Stimulated activated effector memory CD8-positive, alpha-beta T cell treated with anti-CD3 and anti-CD28 coated beads, Interleukin-12 subunit alpha, Interleukin-12 subunit beta, amount 100 ng/mL, for 72 hours (primary cell): ENCODE measurements around the gene RNF13.

Experiments used
- ATAC-seq: fragments of 150-1000 bp; cut with Tn5 transposase; 2 replicates; pipeline ENCODE4 v1.10.0; 2021
- DNase-seq, 2 donors: peaks; one replicate each; pipeline ENCODE4 v3.0.0; 2021 to 2022; ENCODE audit warnings: low spot score in 2 of 2
- H3K27ac Mint-ChIP-seq: one replicate; pipeline ENCODE4 v1.8.0; 2022; ENCODE audit warnings: mild to moderate bottlenecking, mixed read lengths
- H3K36me3 Mint-ChIP-seq: one replicate; pipeline ENCODE4 v1.8.0; 2022; ENCODE audit warnings: mild to moderate bottlenecking, mixed read lengths
- H3K4me1 Mint-ChIP-seq: one replicate; pipeline ENCODE4 v1.8.0; 2022; ENCODE audit warnings: mixed read lengths
- H3K4me3 Mint-ChIP-seq: one replicate; pipeline ENCODE4 v1.8.0; 2022; ENCODE audit warnings: mild to moderate bottlenecking, mixed read lengths
- H3K9me3 Mint-ChIP-seq: one replicate; pipeline ENCODE4 v1.8.0; 2022; ENCODE audit warnings: mixed read lengths

The RNF13 gene

DNA sequence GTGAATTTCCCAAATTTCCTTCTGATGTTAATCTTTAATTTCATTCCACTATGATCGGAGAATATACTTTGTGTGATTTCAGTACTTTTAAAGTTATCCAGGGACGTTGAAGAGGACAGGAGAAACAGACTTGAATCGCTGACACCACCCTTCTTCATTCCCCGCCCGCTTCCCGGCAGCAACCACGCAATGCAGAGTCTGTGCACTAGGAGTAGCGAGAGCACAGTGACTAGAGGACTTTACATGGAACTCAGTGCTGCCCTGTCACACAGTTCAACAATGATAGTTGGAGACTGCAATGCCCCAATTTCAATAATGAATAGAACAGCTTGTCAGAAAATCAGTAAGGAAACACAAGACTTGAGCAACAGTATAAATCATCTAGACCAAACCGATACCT is 73.9 kb downstream of the RNF13 start:
- H3K36me3 Mint-ChIP-seq = peaks cover 13% of the 10 kb centered on the region
- DNase-seq (no peak), ATAC-seq (no peak)
- H3K9me3 Mint-ChIP-seq = peaks cover 5% of the 10 kb centered on the region
- H3K4me1 Mint-ChIP-seq = peaks cover 34% of the 10 kb centered on the region
- no peak overlapping the region for H3K4me3 Mint-ChIP-seq
- H3K27ac Mint-ChIP-seq = no peak overlapping the region

DNA sequence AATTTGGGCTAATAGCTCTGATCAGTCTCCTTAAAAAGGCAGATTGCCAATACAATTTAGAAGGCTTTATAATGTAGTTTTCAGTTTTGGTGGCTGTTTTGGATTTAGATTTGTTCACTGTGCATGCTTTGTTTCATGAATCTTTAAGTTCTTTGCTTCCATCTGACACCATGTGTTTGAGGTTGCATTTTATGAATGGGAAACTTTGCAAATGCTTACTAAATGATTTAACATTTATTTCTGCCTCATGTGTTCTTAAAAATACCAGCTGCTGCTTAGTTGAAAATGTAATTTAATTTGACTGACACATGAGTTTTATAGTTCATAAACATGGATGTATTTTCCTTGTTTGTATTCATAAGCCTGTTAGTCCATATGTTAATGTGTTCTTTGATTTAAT is 78.6 kb downstream of the RNF13 start:
- ATAC-seq (no peak), DNase-seq (no peak)
- Mint-ChIP-seq H3K4me3 (no peak overlapping the region), H3K27ac (no peak overlapping the region), H3K4me1 (peaks cover 13% of the 10 kb centered on the region), H3K9me3 (no peaks in the 10 kb centered on the region), H3K36me3 (peaks cover 33% of the 10 kb centered on the region)

DNA sequence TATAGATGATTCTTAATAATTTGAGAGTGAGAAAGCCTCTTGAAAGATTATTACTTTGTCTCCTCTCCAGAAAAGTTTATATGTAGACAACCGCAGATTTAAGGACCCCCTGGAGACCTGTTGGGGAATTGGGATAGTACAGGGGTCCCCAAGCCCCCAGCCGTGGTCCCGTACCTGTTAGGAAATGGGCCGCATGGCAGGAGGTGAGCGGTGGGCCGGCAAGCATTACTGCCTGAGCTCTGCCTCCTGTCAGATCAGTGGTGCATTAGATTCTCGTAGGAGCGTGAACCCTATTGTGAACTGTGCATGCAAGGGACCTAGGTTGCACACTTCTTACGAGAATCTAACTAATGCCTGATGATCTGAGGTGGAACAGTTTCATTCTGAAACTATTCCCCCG is 79.4 kb downstream of the RNF13 start:
- H3K4me3 Mint-ChIP-seq = no peak overlapping the region
- DNase-seq = no peak
- H3K27ac Mint-ChIP-seq = no peak overlapping the region
- H3K4me1 Mint-ChIP-seq = peaks cover 13% of the 10 kb centered on the region
- peaks cover 35% of the 10 kb centered on the region for H3K36me3 Mint-ChIP-seq
- no peak for ATAC-seq
- H3K9me3 Mint-ChIP-seq = no peaks in the 10 kb centered on the region

DNA sequence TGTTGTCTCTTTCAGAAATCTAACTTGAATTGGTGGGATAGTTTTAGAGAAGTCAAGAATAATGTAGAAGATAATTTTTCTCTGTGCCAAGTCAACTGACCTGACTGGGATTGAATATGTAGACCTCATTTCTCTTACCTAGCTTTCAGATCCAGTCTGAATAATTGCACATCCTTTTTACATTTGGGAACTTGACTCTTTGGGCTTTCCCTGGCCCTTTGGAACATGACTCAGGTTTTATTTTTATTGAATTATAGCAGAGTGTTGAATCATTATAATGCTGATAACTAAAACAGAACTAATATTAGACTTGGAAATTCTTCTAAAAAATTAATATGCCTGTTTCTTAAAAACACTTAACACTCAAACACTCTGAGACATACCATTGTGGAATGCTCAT is 81.2 kb downstream of the RNF13 start:
- DNase-seq (no peak), ATAC-seq (no peak)
- no peak overlapping the region for H3K27ac Mint-ChIP-seq
- H3K9me3 Mint-ChIP-seq = no peaks in the 10 kb centered on the region
- peaks cover 14% of the 10 kb centered on the region for H3K4me1 Mint-ChIP-seq
- peaks cover 46% of the 10 kb centered on the region for H3K36me3 Mint-ChIP-seq
- no peak overlapping the region for H3K4me3 Mint-ChIP-seq

DNA sequence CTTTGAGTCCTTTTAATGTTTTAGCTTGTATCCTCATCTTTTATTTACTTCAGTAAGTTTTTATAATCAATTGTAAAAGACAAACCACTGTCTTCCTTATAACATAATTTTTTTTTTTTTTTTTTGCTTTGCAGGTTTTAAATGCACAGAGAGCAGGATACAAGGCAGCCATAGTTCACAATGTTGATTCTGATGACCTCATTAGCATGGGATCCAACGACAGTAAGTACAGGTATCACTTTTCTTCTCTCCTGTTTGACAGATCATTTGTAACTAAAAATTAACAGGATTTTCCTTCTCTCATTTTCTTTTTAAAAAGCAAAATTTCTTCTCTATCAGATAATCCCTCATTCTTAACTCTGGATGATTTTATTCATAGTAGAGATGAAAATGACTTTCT is 82.3 kb downstream of the RNF13 start:
- DNase-seq (no peak), ATAC-seq (no peak)
- peaks cover 14% of the 10 kb centered on the region for H3K4me1 Mint-ChIP-seq
- peaks cover 40% of the 10 kb centered on the region for H3K36me3 Mint-ChIP-seq
- no peak overlapping the region for H3K4me3 Mint-ChIP-seq
- H3K9me3 Mint-ChIP-seq = no peaks in the 10 kb centered on the region
- no peak overlapping the region for H3K27ac Mint-ChIP-seq

DNA sequence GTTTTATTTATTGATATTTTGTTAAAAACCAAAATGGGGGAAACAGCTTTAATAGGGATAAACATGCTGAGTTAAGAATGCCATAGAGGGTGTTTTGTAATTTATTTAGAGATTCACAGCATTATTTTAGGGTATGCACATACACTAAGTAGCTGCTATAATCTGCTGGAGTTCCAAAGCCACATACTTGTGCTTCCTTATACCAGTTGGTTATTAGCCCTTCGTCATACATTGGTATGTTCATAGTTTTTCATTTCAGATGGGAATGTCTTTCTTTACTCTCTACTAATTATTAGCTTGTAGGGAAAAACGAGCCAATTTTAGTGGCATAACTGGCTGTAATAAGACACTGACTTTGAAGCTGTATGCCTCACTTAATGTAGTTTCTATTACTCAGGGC is 82.8 kb downstream of the RNF13 start:
- Mint-ChIP-seq H3K36me3 (peaks cover 40% of the 10 kb centered on the region), H3K4me1 (peaks cover 10% of the 10 kb centered on the region), H3K27ac (no peak overlapping the region), H3K4me3 (no peak overlapping the region), H3K9me3 (no peaks in the 10 kb centered on the region)
- DNase-seq (no peak), ATAC-seq (no peak)

DNA sequence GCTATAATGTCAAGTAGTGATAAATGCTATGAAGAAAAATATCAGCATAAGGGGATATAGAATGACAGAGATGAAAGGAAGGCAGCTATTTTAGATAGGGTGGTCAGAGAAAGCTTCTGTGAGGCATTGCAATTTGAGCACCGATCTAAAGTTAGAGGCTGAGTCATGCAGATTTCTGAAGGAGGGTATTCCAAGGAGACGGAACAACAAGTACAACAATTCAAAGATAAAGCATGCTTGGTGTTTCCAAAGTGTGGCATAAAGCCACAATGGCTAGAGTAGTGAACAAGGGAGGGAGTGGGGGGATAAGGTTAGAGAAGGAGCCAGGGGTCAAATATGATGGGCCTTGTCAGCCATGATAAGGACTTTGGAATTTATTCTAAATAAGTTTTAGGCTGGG is 85.8 kb downstream of the RNF13 start:
- peaks cover 52% of the 10 kb centered on the region for H3K36me3 Mint-ChIP-seq
- H3K27ac Mint-ChIP-seq = no peak overlapping the region
- H3K9me3 Mint-ChIP-seq = no peaks in the 10 kb centered on the region
- peaks cover 7% of the 10 kb centered on the region for H3K4me1 Mint-ChIP-seq
- ATAC-seq = no peak
- H3K4me3 Mint-ChIP-seq = no peak overlapping the region
- no peak for DNase-seq

DNA sequence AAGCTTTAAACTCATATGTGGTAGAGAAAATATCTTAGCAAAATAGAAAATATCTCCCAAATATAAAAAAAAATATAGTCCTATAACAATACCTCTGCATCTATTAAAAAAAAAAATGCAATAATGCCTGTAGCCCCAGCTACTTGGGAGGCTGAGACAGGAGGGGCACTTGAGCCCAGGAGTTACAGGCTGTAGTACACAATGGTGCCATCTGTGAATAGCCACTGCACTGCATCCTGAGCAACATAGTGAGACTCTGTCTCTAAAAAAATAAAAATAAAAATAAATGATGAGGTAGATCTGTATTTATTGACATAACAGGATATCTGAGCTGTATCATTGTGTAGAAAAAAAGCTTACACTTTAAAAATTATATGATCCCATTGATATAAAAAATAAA is 87.3 kb downstream of the RNF13 start:
- H3K4me3 Mint-ChIP-seq = no peak overlapping the region
- H3K27ac Mint-ChIP-seq = no peak overlapping the region
- H3K36me3 Mint-ChIP-seq = peaks cover 57% of the 10 kb centered on the region
- ATAC-seq (no peak), DNase-seq (no peak)
- peaks cover 7% of the 10 kb centered on the region for H3K4me1 Mint-ChIP-seq
- no peaks in the 10 kb centered on the region for H3K9me3 Mint-ChIP-seq

DNA sequence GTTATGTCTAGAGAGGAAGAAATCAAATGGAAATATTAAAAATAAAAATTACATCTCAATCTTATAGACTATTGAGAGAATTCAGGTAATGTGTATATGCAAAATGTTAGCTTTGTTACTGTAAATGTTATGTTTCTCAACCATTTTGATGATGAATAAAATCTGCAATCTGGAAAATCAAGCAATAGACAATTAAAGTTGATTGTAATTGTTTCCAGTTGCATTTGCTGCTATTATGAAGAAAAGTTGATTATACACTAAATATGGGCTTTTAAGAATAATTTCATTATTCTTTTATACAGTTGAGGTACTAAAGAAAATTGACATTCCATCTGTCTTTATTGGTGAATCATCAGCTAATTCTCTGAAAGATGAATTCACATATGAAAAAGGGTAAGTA is 88.8 kb downstream of the RNF13 start:
- Mint-ChIP-seq H3K36me3 (peaks cover 51% of the 10 kb centered on the region), H3K4me3 (no peak overlapping the region), H3K9me3 (no peaks in the 10 kb centered on the region), H3K27ac (peak overlapping the region; percentile 36), H3K4me1 (peaks cover 7% of the 10 kb centered on the region)
- no peak for DNase-seq
- ATAC-seq = no peak

DNA sequence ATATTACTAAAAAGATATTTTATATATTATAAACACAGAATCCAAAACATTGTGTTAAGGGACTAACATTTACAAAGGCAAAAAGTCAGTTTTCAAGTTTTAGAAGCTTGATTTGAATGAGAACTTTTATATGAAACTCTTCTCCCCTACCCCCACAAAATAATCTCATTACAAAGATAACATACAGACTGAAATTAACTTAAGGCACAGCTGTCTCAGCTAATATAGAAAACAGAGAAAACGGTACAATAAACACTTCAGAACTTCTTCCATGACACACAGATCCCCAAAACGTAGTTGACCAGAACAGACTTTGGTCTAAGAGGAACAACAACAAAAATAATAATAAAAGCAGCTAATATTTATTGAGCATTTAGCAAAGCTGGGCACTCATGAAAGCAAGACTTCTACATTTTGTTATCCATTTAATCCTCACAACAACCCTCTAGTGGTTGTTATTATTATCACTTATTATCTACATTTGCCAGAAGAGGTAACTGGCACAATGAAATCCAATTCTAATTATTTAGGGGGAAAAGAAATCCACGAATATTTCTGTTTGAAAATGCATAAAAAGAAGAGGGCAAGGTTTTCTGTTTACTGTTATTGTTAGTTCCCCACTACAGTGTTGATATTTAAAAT is 89.6 kb downstream of the RNF13 start:
- DNase-seq (no peak), ATAC-seq (no peak)
- H3K4me1 Mint-ChIP-seq = peaks cover 7% of the 10 kb centered on the region
- peaks cover 50% of the 10 kb centered on the region for H3K36me3 Mint-ChIP-seq
- no peaks in the 10 kb centered on the region for H3K9me3 Mint-ChIP-seq
- no peak overlapping the region for H3K27ac Mint-ChIP-seq
- H3K4me3 Mint-ChIP-seq = no peak overlapping the region

DNA sequence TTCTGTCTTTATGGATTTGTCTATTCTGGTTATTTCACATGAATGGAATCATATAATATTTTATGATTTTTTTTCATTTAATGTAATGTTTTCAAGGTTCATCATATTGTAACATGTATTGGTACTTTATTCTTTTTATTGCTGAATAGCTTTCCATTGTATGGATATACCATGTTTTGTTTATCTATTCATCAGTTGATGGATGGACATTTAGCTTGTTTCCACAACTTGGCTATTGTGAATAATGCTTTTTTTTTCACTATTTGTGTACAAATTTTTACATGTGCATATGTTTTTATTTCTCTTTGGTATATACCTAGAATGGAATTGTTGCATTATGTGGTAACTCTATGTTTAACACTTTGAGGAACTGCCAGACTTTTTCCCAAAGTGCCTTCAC is 93.0 kb downstream of the RNF13 start:
- DNase-seq (no peak), ATAC-seq (no peak)
- Mint-ChIP-seq H3K36me3 (peaks cover 40% of the 10 kb centered on the region), H3K4me1 (no peaks in the 10 kb centered on the region), H3K27ac (no peak overlapping the region), H3K4me3 (no peak overlapping the region), H3K9me3 (no peaks in the 10 kb centered on the region)

DNA sequence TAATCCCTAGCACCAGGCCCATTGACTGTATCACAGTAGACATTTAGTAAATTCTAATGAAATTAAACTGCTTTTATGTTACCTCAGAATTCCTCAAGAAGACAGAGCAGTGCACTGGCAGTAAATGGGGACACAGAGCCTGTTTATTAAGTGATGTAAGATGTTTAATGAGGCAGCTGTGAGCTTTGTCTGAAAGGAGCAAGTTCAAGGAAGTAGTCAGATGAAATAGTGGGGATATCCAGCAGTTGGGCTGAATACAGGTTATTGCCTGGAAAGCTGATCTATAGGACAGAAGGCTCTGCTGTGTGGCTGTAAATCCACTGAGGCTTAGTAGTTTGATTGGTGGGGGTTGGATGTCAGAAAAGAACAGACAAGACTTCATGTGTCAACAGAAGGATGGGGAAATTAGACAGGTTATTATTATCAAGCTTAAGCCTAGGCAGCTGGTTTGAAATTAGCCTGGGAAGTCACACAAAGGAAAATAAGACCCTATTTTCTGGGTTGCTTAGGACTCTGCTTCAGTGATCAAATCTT is 95.5 kb downstream of the RNF13 start:
- H3K4me1 Mint-ChIP-seq = no peaks in the 10 kb centered on the region
- no peaks in the 10 kb centered on the region for H3K9me3 Mint-ChIP-seq
- H3K4me3 Mint-ChIP-seq = no peak overlapping the region
- ATAC-seq (no peak), DNase-seq (no peak)
- H3K36me3 Mint-ChIP-seq = peaks cover 50% of the 10 kb centered on the region
- H3K27ac Mint-ChIP-seq = no peak overlapping the region

DNA sequence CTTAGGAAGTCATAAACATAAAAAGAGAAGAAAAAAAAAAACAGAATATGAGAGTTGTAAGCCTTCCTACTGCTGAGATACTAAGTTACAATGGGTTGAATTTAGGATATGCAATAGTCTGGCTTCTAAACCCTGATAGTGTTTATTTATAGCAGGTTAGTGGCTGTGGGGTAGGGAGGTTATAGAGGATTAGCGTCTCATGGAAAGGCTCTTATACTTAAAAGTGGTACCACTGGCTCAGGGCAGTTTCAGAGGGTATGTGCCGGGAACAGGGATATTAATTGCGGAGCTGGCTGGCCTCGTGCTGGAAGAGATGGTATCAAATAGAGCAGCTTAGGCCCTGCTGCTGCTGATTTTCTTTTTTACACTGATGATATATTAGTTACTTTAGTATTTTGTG is 96.9 kb downstream of the RNF13 start:
- Mint-ChIP-seq H3K4me1 (no peaks in the 10 kb centered on the region), H3K4me3 (no peak overlapping the region), H3K27ac (no peak overlapping the region), H3K36me3 (peaks cover 53% of the 10 kb centered on the region), H3K9me3 (no peaks in the 10 kb centered on the region)
- ATAC-seq (no peak), DNase-seq (no peak)

DNA sequence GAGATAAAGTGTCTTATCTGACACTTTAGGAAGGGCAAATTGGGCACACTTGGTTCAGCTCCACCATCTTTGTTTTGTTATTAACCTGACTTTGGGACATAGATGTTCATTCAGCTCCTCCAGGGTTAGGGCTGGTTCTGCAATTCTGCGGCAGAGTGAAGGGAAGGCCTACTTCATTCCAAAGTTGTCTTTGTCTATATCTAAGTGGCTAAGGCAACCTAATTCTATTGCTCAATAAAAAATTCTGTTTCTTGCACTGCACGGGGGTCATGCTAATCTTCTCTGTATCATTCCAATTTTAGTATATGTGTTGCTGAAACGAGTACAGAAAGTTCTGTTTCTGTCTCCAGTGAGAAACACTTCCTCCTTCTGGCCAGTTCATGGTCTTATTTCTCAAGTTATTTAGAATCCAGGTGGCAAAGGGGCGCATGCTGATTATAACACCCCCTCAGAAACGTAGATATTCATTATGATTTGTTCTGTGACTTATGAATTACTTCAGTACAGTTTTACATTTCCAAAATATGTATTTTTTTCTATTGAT is 104.2 kb downstream of the RNF13 start:
- H3K27ac Mint-ChIP-seq = peak overlapping the region; percentile 16
- ATAC-seq (no peak), DNase-seq (no peak)
- no peaks in the 10 kb centered on the region for H3K9me3 Mint-ChIP-seq
- no peaks in the 10 kb centered on the region for H3K4me1 Mint-ChIP-seq
- peaks cover 55% of the 10 kb centered on the region for H3K36me3 Mint-ChIP-seq
- H3K4me3 Mint-ChIP-seq = no peak overlapping the region

DNA sequence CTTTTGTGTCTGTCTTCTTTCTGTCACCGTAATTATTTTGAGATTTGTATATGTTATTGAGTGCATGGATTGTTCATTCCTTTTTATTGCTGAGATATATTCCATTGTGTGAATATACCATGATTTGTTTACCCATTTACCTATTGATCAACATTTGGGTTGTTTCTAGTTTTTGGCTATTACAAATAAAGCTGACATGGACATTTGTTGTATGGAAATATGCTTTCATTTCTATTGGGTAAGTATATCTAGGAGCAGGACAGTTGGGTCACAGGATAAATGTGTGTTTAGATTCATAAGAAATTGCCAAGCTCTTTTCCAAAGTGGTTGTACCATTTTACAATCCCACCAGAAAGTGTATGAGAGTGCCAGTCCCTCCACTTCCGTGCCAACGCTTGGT is 106.5 kb downstream of the RNF13 start:
- Mint-ChIP-seq H3K4me1 (no peaks in the 10 kb centered on the region), H3K36me3 (peaks cover 39% of the 10 kb centered on the region), H3K27ac (no peak overlapping the region), H3K9me3 (no peaks in the 10 kb centered on the region), H3K4me3 (no peak overlapping the region)
- DNase-seq = no peak
- no peak for ATAC-seq

DNA sequence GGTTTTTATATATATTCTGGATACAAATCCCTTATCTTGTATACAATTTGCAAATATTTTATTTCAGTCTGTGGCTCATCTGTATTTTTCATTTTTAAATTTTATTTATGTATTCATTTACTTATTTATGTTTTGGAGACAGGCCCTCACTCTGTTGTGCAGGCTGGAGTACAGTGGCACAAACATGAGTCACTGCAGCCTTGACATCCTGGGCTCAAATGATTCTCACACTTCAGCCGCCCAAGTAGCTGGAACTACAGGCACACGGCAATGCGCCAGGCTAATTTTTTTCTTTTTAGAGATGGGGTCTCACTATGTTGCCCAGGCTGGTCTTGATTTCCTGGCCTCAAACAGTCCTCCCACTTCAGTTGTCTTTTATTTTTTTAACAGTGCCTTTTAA is 107.1 kb downstream of the RNF13 start:
- DNase-seq (no peak), ATAC-seq (no peak)
- H3K27ac Mint-ChIP-seq = no peak overlapping the region
- H3K4me1 Mint-ChIP-seq = no peaks in the 10 kb centered on the region
- H3K4me3 Mint-ChIP-seq = no peak overlapping the region
- peaks cover 33% of the 10 kb centered on the region for H3K36me3 Mint-ChIP-seq
- H3K9me3 Mint-ChIP-seq = no peaks in the 10 kb centered on the region
